ENCODE results near the gene LSM12. TPM values are rescaled to one million over a fixed set of nuclear protein-coding genes. Genes with fewer than 3 reads are reported as not detected.
A peak's percentile ranks its signal among the peaks of the same experiment; 100 is the strongest.
"Not testable (repeated sequence)": the region's sequence is repeated elsewhere in the genome, so short reads cannot be mapped to it uniquely, and the experiment has no call there.

The LSM12 gene
- total and polyA plus RNA-seq, 2 donors (not counting 3 experiments of a cell fraction or from before 2014, with no cell fraction given), result 36.5 to 68.9 TPM

- no peak overlapping the region for H2AFZ ChIP-seq (ENCODE audit: low read depth, low read length)
- H4K20me1 ChIP-seq (replicated peaks; ENCODE audit: control insufficient read depth, extremely low read depth, insufficient read depth, low read length), result no peaks in the 10 kb centered on the region
- H3K79me2 ChIP-seq (ENCODE audit: control insufficient read depth, insufficient read depth, low read length), result no peaks in the 10 kb centered on the region
- H3K27ac ChIP-seq (ENCODE audit: insufficient read depth, low read depth, low read length), result no peak overlapping the region
- no peaks in the 10 kb centered on the region for H3K9me3 ChIP-seq (replicated peaks; ENCODE audit: control insufficient read depth, insufficient read depth, low read length)
- intact Hi-C loops (cut with micrococcal nuclease) (no loop called here), dilution Hi-C loops (cut with MboI; ENCODE audit: extremely low pct_ligation_motif_present, low sequenced_read_pairs) (no loop called here)
- TF ChIP-seq MAX (IDR thresholded peaks at IDR 0.05; ENCODE audit: insufficient read depth, insufficient read length), result no peak
- TF ChIP-seq FOS (IDR thresholded peaks at IDR 0.05; ENCODE audit: borderline replicate concordance, insufficient read depth, low read length), result peak; percentile 22
- TF ChIP-seq JUN (IDR thresholded peaks at IDR 0.05; ENCODE audit: borderline replicate concordance, insufficient read depth, insufficient read length, low read depth), result no peak
- TF ChIP-seq CTCF (IDR thresholded peaks at IDR 0.05; ENCODE audit: extremely low read depth in 1 of 2, insufficient read depth in 1 of 2, low read depth in 1 of 2, low read length in 2 of 2), result no peak
- TF ChIP-seq GATA2 (IDR thresholded peaks at IDR 0.05; ENCODE audit: insufficient read depth, insufficient read length, low read depth, low read length), result no peak
- no peak for TF ChIP-seq POLR2A (IDR thresholded peaks at IDR 0.05; ENCODE audit: low read depth, low read length)
- TF ChIP-seq POLR2AphosphoS5 (IDR thresholded peaks at IDR 0.05; ENCODE audit: insufficient read depth, low read depth, low read length), result no peak
- TF ChIP-seq MYC (IDR thresholded peaks at IDR 0.05; ENCODE audit: low read depth, low read length), result no peak
- TF ChIP-seq EZH2 (IDR thresholded peaks at IDR 0.05; ENCODE audit: borderline replicate concordance, low read depth, low read length, severe bottlenecking), result no peak
- H3K27me3 ChIP-seq (ENCODE audit: control insufficient read depth in 2 of 2, insufficient read depth in 2 of 2, low read length in 2 of 2), result peaks cover 0 to 3% of the 10 kb centered on the region in 2 experiments
- H3K4me1 ChIP-seq (ENCODE audit: control insufficient read depth, extremely low read depth, insufficient read depth, low read length), result peaks cover 23% of the 10 kb centered on the region
- ChIA-PET POLR2A (no interaction called here), CTCF (interaction anchor here (0.7 to 12.7 kb wide), 7 partner anchors 12 to 118 kb away, joined by 3 to 182 read pairs (median 3); partner anchors contain the start of gene PPY)
- H3K36me3 ChIP-seq (ENCODE audit: control insufficient read depth in 2 of 2, extremely low read depth in 1 of 2, insufficient read depth in 2 of 2, low read length in 2 of 2), result no peaks in the 10 kb centered on the region
- H3K4me3 ChIP-seq (replicated peaks in 1 of 3; ENCODE audit: insufficient read depth in 1 of 3, low read depth in 1 of 3, low read length in 3 of 3), result no peak overlapping the region
- no peak overlapping the region for H3K4me2 ChIP-seq (ENCODE audit: insufficient read depth, low read length)
- FAIRE-seq (peak; percentile 87), DNase-seq (ENCODE audit: low read depth, low spot score) (no peak)
- H3K9ac ChIP-seq (replicated peaks; ENCODE audit: extremely low read depth, insufficient read depth, low read length), result no peak overlapping the region
- no TSS peak for BruUV-seq (replicated peaks)
- no peaks in the 10 kb centered on the region for H3K9me1 ChIP-seq (replicated peaks; ENCODE audit: control insufficient read depth, extremely low read depth, insufficient read depth, low read length)
Measured at GRCh38 chr17:43998552-43998951, 67.9 kb downstream of the LSM12 start.

- H2AFZ ChIP-seq (ENCODE audit: low read depth, low read length); BruUV-seq (replicated peaks); dilution Hi-C loops (cut with MboI; ENCODE audit: extremely low pct_ligation_motif_present, low sequenced_read_pairs); intact Hi-C loops (cut with micrococcal nuclease); H3K27ac ChIP-seq (ENCODE audit: insufficient read depth, low read depth, low read length); H3K9me1 ChIP-seq (replicated peaks; ENCODE audit: control insufficient read depth, extremely low read depth, insufficient read depth, low read length); POLR2A ChIA-PET; DNase-seq (ENCODE audit: low read depth, low spot score); H3K9me3 ChIP-seq (replicated peaks; ENCODE audit: control insufficient read depth, insufficient read depth, low read length); H3K4me3 ChIP-seq (replicated peaks in 1 of 3; ENCODE audit: insufficient read depth in 1 of 3, low read depth in 1 of 3, low read length in 3 of 3); H4K20me1 ChIP-seq (replicated peaks; ENCODE audit: control insufficient read depth, extremely low read depth, insufficient read depth, low read length); H3K79me2 ChIP-seq (ENCODE audit: control insufficient read depth, insufficient read depth, low read length); H3K27me3 ChIP-seq (ENCODE audit: control insufficient read depth in 2 of 2, insufficient read depth in 2 of 2, low read length in 2 of 2); H3K4me2 ChIP-seq (ENCODE audit: insufficient read depth, low read length); H3K9ac ChIP-seq (replicated peaks; ENCODE audit: extremely low read depth, insufficient read depth, low read length); FAIRE-seq; H3K36me3 ChIP-seq (ENCODE audit: control insufficient read depth in 2 of 2, extremely low read depth in 1 of 2, insufficient read depth in 2 of 2, low read length in 2 of 2): not testable (repeated sequence)
- CTCF ChIA-PET, result interaction anchor here (0.5 to 12.7 kb wide), 7 partner anchors 44 to 118 kb away, joined by 3 to 182 read pairs (median 3); partner anchors contain the start of gene PPY
- H3K4me1 ChIP-seq (ENCODE audit: control insufficient read depth, extremely low read depth, insufficient read depth, low read length), result peaks cover 11% of the 10 kb centered on the region
Measured at GRCh38 chr17:43997180-43997579, 69.3 kb downstream of the LSM12 start.
